ENCODE measurements around the gene CRMP1.

The CRMP1 gene

DNA sequence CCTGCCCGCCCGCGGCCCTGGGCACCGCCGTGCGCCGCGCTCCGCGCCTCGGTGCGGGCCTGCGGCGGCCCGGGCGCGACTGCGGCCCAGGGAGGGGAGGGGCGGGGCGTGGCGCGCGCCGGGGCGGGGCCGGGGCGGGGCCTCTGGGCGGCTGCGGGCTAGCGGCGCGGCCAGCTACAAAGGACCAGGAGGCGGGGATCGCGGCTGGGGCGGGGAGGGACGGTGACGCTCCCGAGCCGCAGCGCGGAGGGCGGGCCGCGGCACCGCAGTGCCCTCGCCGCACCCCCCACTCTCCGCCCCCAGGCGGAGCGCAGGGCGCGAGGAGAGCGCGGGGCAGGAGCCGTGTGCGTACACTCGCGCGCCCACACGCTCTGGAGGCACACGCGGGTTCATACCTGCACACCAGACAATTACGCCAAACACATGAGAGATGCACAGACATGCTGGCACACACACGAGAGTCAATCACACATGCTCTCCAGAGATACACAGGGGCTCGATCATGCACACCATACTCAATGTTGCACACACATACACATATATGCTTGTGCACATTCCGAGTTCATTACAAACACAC lies at the start of gene CRMP1:
Gene CRMP1 (minus strand): TSS at position 83 of the 577 bp plus-strand sequence. CDS start 117 bp downstream, outside the sequence.
- DNase-seq (ENCODE audit: low read depth), result no peak
- H3K4me3 ChIP-seq (ENCODE audit: low read length), result no peak within 1 kb of the TSS
- TF ChIP-seq, protein P1, sequence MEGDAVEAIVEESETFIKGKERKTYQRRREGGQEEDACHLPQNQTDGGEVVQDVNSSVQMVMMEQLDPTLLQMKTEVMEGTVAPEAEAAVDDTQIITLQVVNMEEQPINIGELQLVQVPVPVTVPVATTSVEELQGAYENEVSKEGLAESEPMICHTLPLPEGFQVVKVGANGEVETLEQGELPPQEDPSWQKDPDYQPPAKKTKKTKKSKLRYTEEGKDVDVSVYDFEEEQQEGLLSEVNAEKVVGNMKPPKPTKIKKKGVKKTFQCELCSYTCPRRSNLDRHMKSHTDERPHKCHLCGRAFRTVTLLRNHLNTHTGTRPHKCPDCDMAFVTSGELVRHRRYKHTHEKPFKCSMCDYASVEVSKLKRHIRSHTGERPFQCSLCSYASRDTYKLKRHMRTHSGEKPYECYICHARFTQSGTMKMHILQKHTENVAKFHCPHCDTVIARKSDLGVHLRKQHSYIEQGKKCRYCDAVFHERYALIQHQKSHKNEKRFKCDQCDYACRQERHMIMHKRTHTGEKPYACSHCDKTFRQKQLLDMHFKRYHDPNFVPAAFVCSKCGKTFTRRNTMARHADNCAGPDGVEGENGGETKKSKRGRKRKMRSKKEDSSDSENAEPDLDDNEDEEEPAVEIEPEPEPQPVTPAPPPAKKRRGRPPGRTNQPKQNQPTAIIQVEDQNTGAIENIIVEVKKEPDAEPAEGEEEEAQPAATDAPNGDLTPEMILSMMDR (conservative IDR thresholded peaks at IDR 0.05; ENCODE audit: low read length), result no peak

DNA sequence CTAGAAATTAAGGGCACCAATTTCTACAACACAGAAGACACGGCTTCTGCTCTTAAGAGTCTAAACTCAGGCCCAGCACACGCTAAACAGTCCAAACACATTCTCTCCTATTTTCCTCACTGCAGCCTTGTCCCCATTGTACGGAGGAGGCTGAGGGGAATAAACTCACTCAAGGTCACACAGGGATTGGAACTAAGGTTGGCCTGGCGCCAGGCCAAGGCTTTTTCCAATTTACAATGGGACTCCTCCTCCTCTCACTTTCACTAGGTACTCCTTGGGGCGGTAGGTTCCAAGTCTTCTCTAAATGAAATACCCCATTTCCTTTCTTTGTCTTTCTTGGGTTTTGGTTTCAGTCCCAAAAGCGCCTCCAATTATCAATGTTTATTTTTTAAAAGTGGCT lies 48.7 kb upstream of the CRMP1 start:
- TF ChIP-seq, protein P1 (conservative IDR thresholded peaks at IDR 0.05; ENCODE audit: low read length), result no peak
- DNase-seq (ENCODE audit: low read depth), result no peak
- H3K4me3 ChIP-seq (ENCODE audit: low read length), result no peak overlapping the region

DNA sequence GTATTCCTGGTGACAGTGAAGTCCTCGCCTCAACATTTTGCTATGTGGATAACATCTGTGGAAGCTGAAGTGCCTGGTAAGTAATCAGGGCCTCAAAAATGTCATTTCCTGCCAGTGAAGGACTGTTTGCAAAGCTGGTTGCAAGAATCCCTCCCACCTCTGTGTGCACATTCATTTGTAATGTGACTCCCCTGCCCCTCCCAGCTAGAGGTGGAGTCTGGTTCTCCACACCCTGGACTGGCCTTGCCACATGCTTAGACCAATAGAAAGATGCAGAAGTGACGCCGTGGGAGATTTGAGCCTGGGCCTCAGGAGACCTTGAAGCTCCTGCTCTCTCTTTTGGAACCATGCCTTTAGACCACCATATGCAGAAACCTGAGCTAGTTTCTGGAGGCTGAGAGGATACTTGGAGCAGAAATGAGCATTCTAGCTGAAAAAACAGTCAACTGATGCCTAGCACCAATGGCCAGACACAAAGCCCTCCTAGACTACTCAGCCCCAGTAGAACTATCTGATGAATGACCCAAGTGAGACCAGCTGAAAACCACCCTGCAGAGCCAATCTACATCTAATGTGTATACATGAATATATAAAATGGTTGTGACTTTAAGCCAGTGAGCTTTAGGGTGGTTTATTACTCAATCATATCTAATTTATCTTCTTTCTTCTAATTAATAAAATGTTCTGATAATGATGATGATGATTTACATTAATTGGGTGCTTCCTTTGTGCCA lies 47.8 kb upstream of the CRMP1 start:
- TF ChIP-seq, protein P1 (conservative IDR thresholded peaks at IDR 0.05; ENCODE audit: low read length), result no peak
- no peak overlapping the region for H3K4me3 ChIP-seq (ENCODE audit: low read length)
- DNase-seq (ENCODE audit: low read depth), result peak; percentile 8

DNA sequence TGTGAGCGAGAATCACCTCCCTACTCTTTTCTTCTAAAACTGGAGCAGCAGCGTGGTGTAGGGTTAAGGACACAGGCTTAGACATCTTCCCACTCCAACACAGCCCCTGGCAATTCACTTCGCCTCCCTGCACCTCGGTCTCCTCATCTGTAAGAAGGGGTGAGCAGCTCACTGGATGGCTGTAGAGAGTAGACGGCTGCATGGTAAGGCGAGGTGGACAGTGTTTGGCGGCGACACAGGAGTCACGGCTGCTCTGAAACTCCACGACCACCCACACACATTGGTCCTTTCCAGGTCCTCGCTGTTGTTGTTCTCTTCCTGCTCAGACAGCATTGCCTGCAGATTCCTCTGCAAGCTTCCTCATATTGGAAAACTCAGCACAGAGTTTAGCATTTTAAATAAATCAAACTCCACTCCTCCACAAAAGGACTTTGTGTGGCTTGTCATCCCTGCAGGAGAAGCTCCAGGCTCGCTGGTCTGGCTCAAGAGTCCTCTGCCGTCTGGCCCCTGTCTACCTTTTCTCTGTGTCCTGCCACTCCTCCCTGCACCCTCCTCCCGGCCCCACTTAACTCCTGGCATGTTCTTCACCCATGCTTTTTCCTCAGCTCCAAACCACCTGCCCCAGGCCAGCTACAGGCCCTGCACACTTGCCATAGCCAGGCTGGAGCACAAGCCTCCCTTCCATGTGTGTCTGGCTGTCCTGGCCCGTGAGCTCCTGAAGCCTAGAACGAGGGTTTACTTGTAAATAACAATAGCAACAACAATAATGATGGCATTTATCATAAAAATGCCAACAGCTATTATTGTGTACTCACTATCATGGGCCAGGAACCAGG lies 41.3 kb upstream of the CRMP1 start:
- DNase-seq (ENCODE audit: low read depth), result no peak
- H3K4me3 ChIP-seq (ENCODE audit: low read length), result no peak overlapping the region
- TF ChIP-seq, protein P1 (conservative IDR thresholded peaks at IDR 0.05; ENCODE audit: low read length), result no peak

DNA sequence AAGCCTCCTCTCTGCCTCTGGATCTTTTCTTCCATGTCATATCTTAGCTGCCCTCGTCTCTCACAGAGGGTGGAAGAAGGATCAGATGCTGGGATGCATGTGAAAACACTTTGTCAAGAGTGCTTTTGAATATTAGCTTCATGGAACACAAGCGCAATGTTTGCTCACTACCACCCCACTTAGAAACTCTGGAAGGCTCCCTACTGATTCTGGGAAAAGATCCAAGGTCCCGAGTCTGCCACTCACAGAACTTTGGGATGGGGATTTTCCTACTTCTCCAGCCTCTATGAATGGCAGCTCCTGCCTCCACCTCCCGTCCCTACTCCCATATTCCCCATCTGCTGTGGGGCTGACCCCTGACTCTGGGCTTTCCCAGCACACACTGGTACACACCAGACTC lies 40.2 kb upstream of the CRMP1 start:
- DNase-seq (ENCODE audit: low read depth), result no peak
- TF ChIP-seq, protein P1 (conservative IDR thresholded peaks at IDR 0.05; ENCODE audit: low read length), result no peak
- H3K4me3 ChIP-seq (ENCODE audit: low read length), result no peak overlapping the region

DNA sequence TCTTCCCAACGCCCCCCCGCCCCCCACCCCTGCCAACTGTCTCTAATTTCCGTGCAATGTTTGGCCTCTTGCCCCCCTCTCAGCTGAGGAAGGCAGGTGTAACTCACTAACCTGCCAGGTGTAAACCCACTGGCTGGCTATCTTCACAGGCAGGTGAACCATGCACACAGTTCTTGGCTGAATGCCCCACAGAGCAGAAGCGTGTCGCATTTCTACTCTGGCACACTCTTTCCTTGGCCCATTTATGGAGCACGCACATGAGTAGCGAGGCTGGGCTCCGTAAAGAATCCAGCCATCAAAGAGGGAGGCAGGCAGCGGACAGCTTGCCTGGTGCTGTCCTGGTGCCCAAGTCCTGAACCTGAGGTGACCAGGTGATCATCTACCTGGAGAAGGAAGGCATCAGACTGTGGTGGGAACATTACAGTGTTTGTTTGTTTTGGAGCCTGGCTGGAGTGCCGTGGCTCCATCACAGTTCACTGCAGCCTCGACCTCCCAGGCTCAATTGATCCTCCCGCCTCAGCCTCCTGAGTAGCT lies 39.2 kb upstream of the CRMP1 start:
- no peak overlapping the region for H3K4me3 ChIP-seq (ENCODE audit: low read length)
- DNase-seq (ENCODE audit: low read depth), result no peak
- TF ChIP-seq, protein P1 (conservative IDR thresholded peaks at IDR 0.05; ENCODE audit: low read length), result no peak

All from AG10803 (cell line).